Transverse colon (tissue), 4 donors: Measurements from ENCODE around the gene SOX18. TPM values are rescaled to one million over a fixed set of nuclear protein-coding genes. Genes with fewer than 3 reads are reported as not detected.

Experiments
- DNase-seq: peaks from one replicate; pipeline ENCODE4 v3.0.0-alpha.2; 2019
- H3K27ac ChIP-seq, 4 donors: fragments of 200-600 bp; sonication (generic); 2 replicates each; pipeline ENCODE4 v1.5.1; 2016 to 2018; ENCODE audit warnings: inconsistent platforms in 4 of 4
- H3K27me3 ChIP-seq: fragments of 200-600 bp; sonication (generic); 2 replicates; pipeline ENCODE4 v1.5.1; 2017; ENCODE audit warnings: inconsistent platforms
- H3K36me3 ChIP-seq, 4 donors: fragments of 200-600 bp; sonication (generic); 2 replicates each; pipeline ENCODE4 v1.5.1; 2017 to 2019; ENCODE audit warnings: inconsistent platforms in 4 of 4
- H3K4me1 ChIP-seq, 4 donors: fragments of 200-600 bp; sonication (generic); 2 replicates each; pipeline ENCODE4 v1.5.1; 2017 to 2020; ENCODE audit warnings: inconsistent platforms in 4 of 4
- H3K4me3 ChIP-seq, 4 donors: fragments of 200-600 bp; sonication (generic); 1 replicate in 1 of 4; 2 replicates in 3 of 4; pipeline versions ENCODE4 v1.5.1 to v1.6.1; 2017 to 2019; ENCODE audit warnings: inconsistent platforms in 4 of 4
- H3K9me3 ChIP-seq, 2 donors: fragments of 200-600 bp; sonication (generic); 2 replicates each; pipeline ENCODE4 v1.5.1; 2017 to 2019; ENCODE audit warnings: inconsistent platforms in 2 of 2
- CTCF ChIP-seq, 5 experiments: fragments of 200-600 bp in 3 of 5; fragments of 450-650 bp in 2 of 5; sonication (generic) in 3 of 5; IDR thresholded peaks; 1 replicate in 2 of 5; 2 replicates in 3 of 5; pipeline ENCODE4 v1.5.1; 2016 to 2017; ENCODE audit warnings: antibody characterized with exemption in 5 of 5, inconsistent platforms in 3 of 5, mild to moderate bottlenecking in 2 of 5, moderate library complexity in 1 of 5
- EP300 ChIP-seq: sonication (generic); formaldehyde crosslinking; IDR thresholded peaks from one replicate; pipeline ENCODE4 v1.6.1; 2017; ENCODE audit warnings: antibody characterized with exemption, low read depth
- POLR2A ChIP-seq: fragments of 450-650 bp; IDR thresholded peaks from one replicate; pipeline ENCODE4 v1.6.1; 2016; ENCODE audit warnings: antibody characterized with exemption, mild to moderate bottlenecking, moderate library complexity
- POLR2AphosphoS5 ChIP-seq, 3 donors: sonication (generic); formaldehyde crosslinking; IDR thresholded peaks; one replicate each; pipeline ENCODE4 v1.6.1; 2016; ENCODE audit warnings: antibody characterized with exemption in 3 of 3
- WGBS, 2 donors: methylation state at CpG; one replicate each; pipeline ENCODE4 v1.1.5; 2018; ENCODE audit warnings: low coverage in 1 of 2; 5-methylcytosine and 5-hydroxymethylcytosine counted together
- in situ Hi-C, 4 donors: fragments of 200-750 bp; cut with MboI; loops; one replicate each; pipeline versions ENCODE4 v1.15.0 to v1.15.1; 2017; ENCODE audit warnings: low sequenced_read_pairs in 3 of 4, low pct_ligation_motif_present in 1 of 4, low pct_unique_long_range_greater_than_20kb in 1 of 4
- intact Hi-C: fragments of 100-400 bp; cut with DNase I; formaldehyde crosslinking; loops from one replicate; pipeline ENCODE4 v1.15.1; 2023; ENCODE audit warnings: low total_unique reads
- total RNA-seq, 4 donors: library from RNA; depleted of rRNA; stranded (reverse); fragments of >200 nt; gene quantifications; one replicate each; pipeline ENCODE4 v1.1.0, GENCODE V29; 2016

SOX18 gene
- total RNA-seq, 4 donors from 2014 or later = 1.8 to 14.2 (median 6.5) TPM

GRCh38 chr20:64039293-64040160 lies 9.9 kb downstream of the SOX18 start:
- Histone ChIP-seq H3K36me3 (peaks cover 0 to 3% (median 0%) of the 10 kb centered on the region in 4 donors), H3K9me3 (no peaks in the 10 kb centered on the region), H3K27ac (peak overlapping the region in 2 of 4 donors; percentile 6 to 57), H3K27me3 (peaks cover 80% of the 10 kb centered on the region), H3K4me1 (peaks cover 16 to 34% (median 24%) of the 10 kb centered on the region in 4 donors), H3K4me3 (peak overlapping the region in 3 of 4 donors; percentile 16 to 53 (median 46))
- WGBS, 2 donors = 0 to 13% methylated on average over 7 to 17 of the region's 17 CpGs
- TF ChIP-seq EP300 = no peak
- no peak for TF ChIP-seq CTCF (IDR thresholded peaks at IDR 0.05)
- no peak for TF ChIP-seq POLR2AphosphoS5 (IDR thresholded peaks at IDR 0.05)
- no peak for TF ChIP-seq POLR2A
- in situ Hi-C loops (no loop called here), intact Hi-C loops (loop anchor here (5.0 kb wide), 1 partner anchor 73 kb away; no protein-coding TSS in a partner anchor)
- DNase-seq = no peak

- H3K4me1 ChIP-seq = peaks cover 16 to 34% (median 24%) of the 10 kb centered on the region in 4 donors
- in situ Hi-C loops (no loop called here), intact Hi-C loops (loop anchor here (5.0 kb wide), 1 partner anchor 74 kb away; no protein-coding TSS in a partner anchor)
- no peak for TF ChIP-seq EP300
- TF ChIP-seq CTCF (IDR thresholded peaks at IDR 0.05) = peak; percentile 61 to 83 (median 65)
- no peak for TF ChIP-seq POLR2AphosphoS5 (IDR thresholded peaks at IDR 0.05)
- no peak for TF ChIP-seq POLR2A
- peak overlapping the region; percentile 16 to 53 (median 32) for H3K4me3 ChIP-seq
- peaks cover 0 to 5% (median under 1%) of the 10 kb centered on the region in 4 donors for H3K36me3 ChIP-seq
- DNase-seq = peak; percentile 78
- peak overlapping the region; percentile 33 to 66 (median 52) for H3K27ac ChIP-seq
- WGBS, 2 donors = 0 to 1% methylated on average over 1 to 17 of the region's 91 CpGs
- peaks cover 72% of the 10 kb centered on the region for H3K27me3 ChIP-seq
- H3K9me3 ChIP-seq = no peaks in the 10 kb centered on the region
Measured at GRCh38 chr20:64038565-64039292, 10.7 kb downstream of the SOX18 start.

GRCh38 chr20:64038224-64038564 lies 11.2 kb downstream of the SOX18 start:
- Histone ChIP-seq H3K4me3 (peak overlapping the region in 3 of 4 donors; percentile 16 to 53 (median 46)), H3K4me1 (peaks cover 16 to 34% (median 24%) of the 10 kb centered on the region in 4 donors), H3K27ac (peak overlapping the region in 3 of 4 donors; percentile 33 to 66 (median 57)), H3K36me3 (peaks cover 0 to 10% (median 4%) of the 10 kb centered on the region in 4 donors), H3K27me3 (peaks cover 66% of the 10 kb centered on the region), H3K9me3 (no peaks in the 10 kb centered on the region)
- TF ChIP-seq POLR2AphosphoS5 (IDR thresholded peaks at IDR 0.05) (no peak), POLR2A (no peak), EP300 (no peak), CTCF (IDR thresholded peaks at IDR 0.05) (no peak)
- no peak for DNase-seq
- in situ Hi-C loops (no loop called here), intact Hi-C loops (loop anchor here (5.0 kb wide), 1 partner anchor 74 kb away; no protein-coding TSS in a partner anchor)
- WGBS, 2 donors = 0% methylated on average over 2 of the region's 30 CpGs; no CpG with 5 or more reads in 1 of the 2 donors
